ENCODE results near the gene TMEM109.

- TF ChIP-seq ZNF274 (IDR thresholded peaks at IDR 0.05; ENCODE audit: low read depth, low read length), result no peak
- no peak for TF ChIP-seq YY1 (IDR thresholded peaks at IDR 0.05; ENCODE audit: insufficient read depth, insufficient read length)
Measured at GRCh38 chr11:60913793-60914632, at the start of gene TMEM109.
